ENCODE measurements around the gene SPSB3.
A peak's percentile ranks its signal among the peaks of the same experiment; 100 is the strongest.

The SPSB3 gene

GRCh38 chr16:1782408-1783264 is at the start of gene SPSB3, which contains the start of gene NUBP2:
Gene SPSB3 (minus strand): TSS chr16:1782571. CDS start chr16:1781483, 1,088 bp downstream.
Gene NUBP2 (plus strand): TSS chr16:1782960. CDS start chr16:1783021, 61 bp downstream.
- DNase-seq = peak; percentile 100

GRCh38 chr16:1831186-1832075 is 49.1 kb upstream of the SPSB3 start:
- no peak for DNase-seq

GRCh38 chr16:1830213-1830612 is 47.8 kb upstream of the SPSB3 start:
- no peak for DNase-seq

- DNase-seq = no peak
These were observed 46.5 kb upstream of the SPSB3 start for GRCh38 chr16:1828645-1829410.

GRCh38 chr16:1826691-1827573 is 44.6 kb upstream of the SPSB3 start, which contains the start of the genes FAHD1 and HAGH:
Gene FAHD1 (plus strand): TSS chr16:1827206. CDS start chr16:1827239, 33 bp downstream.
Gene HAGH (minus strand): TSS chr16:1826825. CDS start chr16:1826787, 38 bp downstream.
- peak; percentile 95 for DNase-seq

- peak; percentile 78 for DNase-seq
These were observed 43.7 kb upstream of the SPSB3 start for GRCh38 chr16:1825864-1826690.

- DNase-seq = no peak
These were observed 43.1 kb upstream of the SPSB3 start for GRCh38 chr16:1825381-1825863.

GRCh38 chr16:1823821-1824220 is 41.5 kb upstream of the SPSB3 start:
- peak; percentile 66 for DNase-seq

GRCh38 chr16:1822801-1823200 is 40.4 kb upstream of the SPSB3 start:
- DNase-seq = no peak

GRCh38 chr16:1821861-1822611 is 39.7 kb upstream of the SPSB3 start:
- no peak for DNase-seq

GRCh38 chr16:1820946-1821290 is 38.5 kb upstream of the SPSB3 start:
- no peak for DNase-seq

GRCh38 chr16:1820096-1820945 is 38.0 kb upstream of the SPSB3 start:
- DNase-seq = no peak

- DNase-seq = no peak
These were observed 37.2 kb upstream of the SPSB3 start for GRCh38 chr16:1819611-1820010.

- no peak for DNase-seq
These were observed 36.6 kb upstream of the SPSB3 start for GRCh38 chr16:1818873-1819525.

GRCh38 chr16:1818204-1818872 is 36.0 kb upstream of the SPSB3 start:
- DNase-seq = no peak

- DNase-seq = no peak
These were observed 35.3 kb upstream of the SPSB3 start for GRCh38 chr16:1817716-1818115.

GRCh38 chr16:1817276-1817589 is 34.9 kb upstream of the SPSB3 start:
- DNase-seq = no peak
